ENCODE results near the gene CGB3. TPM values are rescaled to one million over a fixed set of nuclear protein-coding genes. Genes with fewer than 3 reads are reported as not detected.
"Not testable (repeated sequence)": the region's sequence is repeated elsewhere in the genome, so short reads cannot be mapped to it uniquely, and the experiment has no call there.

CGB3 gene
- total and polyA plus RNA-seq, 2 of the 4 experiments (the other 2 are of a cell fraction) = not detected

- BruUV-seq (replicated peaks); H3K27ac ChIP-seq (ENCODE audit: insufficient read depth, low read length); H2BK120ac ChIP-seq (ENCODE audit: low read depth, low read length); H3K36me3 ChIP-seq (ENCODE audit: control insufficient read depth, insufficient read depth, low read length); H3K4me1 ChIP-seq (ENCODE audit: control insufficient read depth, insufficient read depth, low read length); H2AK9ac ChIP-seq (replicated peaks; ENCODE audit: low read depth, low read length, poor library complexity); H2AK5ac ChIP-seq (ENCODE audit: low read depth, low read length); H2AFZ ChIP-seq (replicated peaks; ENCODE audit: low read length, poor library complexity); H3K4me3 ChIP-seq (ENCODE audit: insufficient read depth, low read depth, low read length); H4K91ac ChIP-seq (ENCODE audit: insufficient read depth, low read depth, low read length); H3K14ac ChIP-seq (replicated peaks; ENCODE audit: low read depth, low read length); H2BK15ac ChIP-seq (ENCODE audit: low read depth, low read length); in situ Hi-C loops (cut with MboI; ENCODE audit: low sequenced_read_pairs); intact Hi-C loops (cut with micrococcal nuclease); POLR2A ChIA-PET (ENCODE audit: unreplicated experiment); H3K9me3 ChIP-seq (ENCODE audit: control insufficient read depth, insufficient read depth, low read length); H4K8ac ChIP-seq (ENCODE audit: low read depth in 2 of 2, low read length in 2 of 2); H4K20me1 ChIP-seq (ENCODE audit: insufficient read depth, low read length); CTCF ChIA-PET; H4K5ac ChIP-seq (ENCODE audit: low read depth, low read length); H3K23ac ChIP-seq (ENCODE audit: low read depth, low read length); H3K27me3 ChIP-seq (ENCODE audit: control insufficient read depth, insufficient read depth, low read length); dilution Hi-C loops (cut with HindIII; ENCODE audit: low sequenced_read_pairs, unreplicated experiment); H3K9me1 ChIP-seq (ENCODE audit: insufficient read depth, low read length); H3K56ac ChIP-seq (ENCODE audit: extremely low read depth, insufficient read depth, low read length); H3K18ac ChIP-seq (ENCODE audit: low read depth, low read length); H3K4me2 ChIP-seq (ENCODE audit: low read depth, low read length); H3K4ac ChIP-seq (ENCODE audit: low read depth, low read length); H3K9ac ChIP-seq (ENCODE audit: low read depth, low read length); H3K79me1 ChIP-seq (ENCODE audit: low read depth in 1 of 2, low read length in 2 of 2); DNase-seq; ATAC-seq (ENCODE audit: low read depth); H2BK5ac ChIP-seq (ENCODE audit: low read depth, low read length, poor library complexity, severe bottlenecking): not testable (repeated sequence)
- H2BK20ac ChIP-seq (ENCODE audit: low read depth, low read length) = peak overlapping the region; percentile 53; the same call in 1 of the 2 replicates
- WGBS, 2 experiments (ENCODE audit: extremely low coverage in 2 of 2, insufficient read length in 1 of 2) = no CpG with 5 or more reads among the region's 9 CpGs
These were observed 15.6 kb upstream of the CGB3 start for GRCh38 chr19:49039736-49040135.

Data from IMR-90 (cell line).